HUES6 (cell line): ENCODE measurements around the gene DYRK2.
"Not testable (repeated sequence)": the region's sequence is repeated elsewhere in the genome, so short reads cannot be mapped to it uniquely, and the experiment has no call there.

Experiments
- H3K27ac ChIP-seq: 2 replicates; pipeline ENCODE4 v1.7.0; 2013; ENCODE audit warnings: low read depth, mild to moderate bottlenecking, low read length, inconsistent platforms
- H3K27me3 ChIP-seq: 2 replicates; pipeline ENCODE4 v1.6.1; 2013; ENCODE audit warnings: low read length; ENCODE audit not compliant: control insufficient read depth, insufficient read depth
- H3K36me3 ChIP-seq: 2 replicates; pipeline ENCODE4 v1.6.1; 2013; ENCODE audit warnings: low read length; ENCODE audit not compliant: control insufficient read depth, insufficient read depth
- H3K4me1 ChIP-seq: 2 replicates; pipeline ENCODE4 v1.6.1; 2013; ENCODE audit warnings: low read length; ENCODE audit not compliant: control insufficient read depth, insufficient read depth
- H3K4me3 ChIP-seq: 2 replicates; pipeline ENCODE4 v1.5.1; 2013; ENCODE audit warnings: low read depth, low read length
- H3K9ac ChIP-seq: one replicate; pipeline ENCODE4 v1.6.1; 2013; ENCODE audit warnings: mild to moderate bottlenecking, low read length
- H3K9me3 ChIP-seq: 2 replicates; pipeline ENCODE4 v1.6.1; 2013; ENCODE audit warnings: low read depth, low read length; ENCODE audit not compliant: control insufficient read depth, insufficient read depth

DYRK2 gene

GRCh38 chr12:67671419-67671818 lies 22.9 kb downstream of the DYRK2 start:
- Histone ChIP-seq H3K4me1 (no peaks in the 10 kb centered on the region), H3K27ac (no peak overlapping the region), H3K4me3 (no peak overlapping the region), H3K9me3 (peaks cover 28% of the 10 kb centered on the region), H3K9ac (no peak overlapping the region), H3K27me3 (no peaks in the 10 kb centered on the region), H3K36me3 (0 out of 2 replicates have a peak, but pooled peaks cover 3% of the 10 kb centered on the region)

- H3K36me3 ChIP-seq, result 0 out of 2 replicates have a peak, but pooled peaks cover 3% of the 10 kb centered on the region
- H3K4me3 ChIP-seq, result no peak overlapping the region
- no peak overlapping the region for H3K9ac ChIP-seq
- H3K9me3 ChIP-seq, result peaks cover 28% of the 10 kb centered on the region
- H3K27me3 ChIP-seq, result no peaks in the 10 kb centered on the region
- no peaks in the 10 kb centered on the region for H3K4me1 ChIP-seq
- no peak overlapping the region for H3K27ac ChIP-seq
These were observed 23.3 kb downstream of the DYRK2 start for GRCh38 chr12:67671892-67672291.

- not testable (repeated sequence) for H3K9ac ChIP-seq, H3K4me3 ChIP-seq, H3K27ac ChIP-seq, H3K4me1 ChIP-seq, H3K27me3 ChIP-seq, H3K36me3 ChIP-seq
- H3K9me3 ChIP-seq, result peaks cover 28% of the 10 kb centered on the region
These were observed 24.0 kb downstream of the DYRK2 start for GRCh38 chr12:67672507-67672906.

GRCh38 chr12:67673509-67673908 lies 25.0 kb downstream of the DYRK2 start:
- not testable (repeated sequence) for H3K27ac ChIP-seq, H3K27me3 ChIP-seq, H3K4me3 ChIP-seq

GRCh38 chr12:67674417-67674816 lies 25.9 kb downstream of the DYRK2 start:
- H3K9me3 ChIP-seq, result peaks cover 28% of the 10 kb centered on the region

More at GRCh38 chr12:67673509-67673908, 25.0 kb downstream of the DYRK2 start:
- H3K9me3 ChIP-seq, result peaks cover 28% of the 10 kb centered on the region
- H3K4me1 ChIP-seq, H3K36me3 ChIP-seq, H3K9ac ChIP-seq: not testable (repeated sequence)

GRCh38 chr12:67676624-67677023 lies 28.1 kb downstream of the DYRK2 start:
- H3K27ac ChIP-seq, result no peak overlapping the region

More at GRCh38 chr12:67674417-67674816, 25.9 kb downstream of the DYRK2 start:
- H3K27ac ChIP-seq, result no peak overlapping the region
- H3K27me3 ChIP-seq, result no peaks in the 10 kb centered on the region
- no peak overlapping the region for H3K9ac ChIP-seq
- 0 out of 2 replicates have a peak, but pooled peaks cover 3% of the 10 kb centered on the region for H3K36me3 ChIP-seq
- H3K4me1 ChIP-seq, result peaks cover 5% of the 10 kb centered on the region; the same call in 1 of the 2 replicates
- H3K4me3 ChIP-seq, result no peak overlapping the region

GRCh38 chr12:67677166-67677565 lies 28.6 kb downstream of the DYRK2 start:
- Histone ChIP-seq H3K4me1 (peaks cover 5% of the 10 kb centered on the region; the same call in 1 of the 2 replicates), H3K9ac (no peak overlapping the region), H3K27ac (no peak overlapping the region), H3K9me3 (peaks cover 23% of the 10 kb centered on the region), H3K4me3 (no peak overlapping the region), H3K27me3 (no peaks in the 10 kb centered on the region), H3K36me3 (0 out of 2 replicates have a peak, but pooled peaks cover under 1% of the 10 kb centered on the region)

More at GRCh38 chr12:67676624-67677023, 28.1 kb downstream of the DYRK2 start:
- peaks cover 5% of the 10 kb centered on the region; the same call in 1 of the 2 replicates for H3K4me1 ChIP-seq
- H3K36me3 ChIP-seq, result 0 out of 2 replicates have a peak, but pooled peaks cover 3% of the 10 kb centered on the region
- H3K27me3 ChIP-seq, result no peaks in the 10 kb centered on the region
- peaks cover 28% of the 10 kb centered on the region for H3K9me3 ChIP-seq
- H3K9ac ChIP-seq, result no peak overlapping the region
- no peak overlapping the region for H3K4me3 ChIP-seq

GRCh38 chr12:67681105-67681778 lies 32.7 kb downstream of the DYRK2 start:
- no peak overlapping the region for H3K9ac ChIP-seq
- H3K27me3 ChIP-seq, result no peaks in the 10 kb centered on the region
- H3K4me1 ChIP-seq, result peaks cover 5% of the 10 kb centered on the region; the same call in 1 of the 2 replicates
- no peak overlapping the region for H3K4me3 ChIP-seq
- no peak overlapping the region for H3K27ac ChIP-seq
- H3K9me3 ChIP-seq, result no peaks in the 10 kb centered on the region
- H3K36me3 ChIP-seq, result no peaks in the 10 kb centered on the region

- Histone ChIP-seq H3K27ac (no peak overlapping the region), H3K27me3 (no peaks in the 10 kb centered on the region), H3K9me3 (no peaks in the 10 kb centered on the region), H3K9ac (no peak overlapping the region), H3K4me3 (no peak overlapping the region), H3K36me3 (no peaks in the 10 kb centered on the region), H3K4me1 (peaks cover 5% of the 10 kb centered on the region; the same call in 1 of the 2 replicates)
These were observed 33.5 kb downstream of the DYRK2 start for GRCh38 chr12:67681941-67682620.

GRCh38 chr12:67689385-67689784 lies 40.8 kb downstream of the DYRK2 start:
- Histone ChIP-seq H3K27ac (no peak overlapping the region), H3K4me3 (no peak overlapping the region), H3K9me3 (no peaks in the 10 kb centered on the region), H3K36me3 (no peaks in the 10 kb centered on the region), H3K27me3 (no peaks in the 10 kb centered on the region), H3K9ac (no peak overlapping the region), H3K4me1 (no peaks in the 10 kb centered on the region)

GRCh38 chr12:67690656-67691055 lies 42.1 kb downstream of the DYRK2 start:
- Histone ChIP-seq H3K27me3 (no peaks in the 10 kb centered on the region), H3K4me3 (no peak overlapping the region), H3K27ac (no peak overlapping the region), H3K9me3 (no peaks in the 10 kb centered on the region), H3K4me1 (no peaks in the 10 kb centered on the region), H3K36me3 (no peaks in the 10 kb centered on the region), H3K9ac (no peak overlapping the region)
